Thoracic aorta (tissue), 2 donors: Measurements from ENCODE around the gene ZMIZ1. TPM values are rescaled to one million over a fixed set of nuclear protein-coding genes. Genes with fewer than 3 reads are reported as not detected.

Experiments
- ATAC-seq: fragments of 150-250 bp; one replicate; pipeline ENCODE4 v1.8.0; 2017; ENCODE audit warnings: low read depth; ENCODE audit not compliant: insufficient number of reproducible peaks, low FRiP score
- DNase-seq: peaks from one replicate; pipeline ENCODE4 v3.0.0-alpha.2; 2020; ENCODE audit warnings: low spot score
- H3K27ac ChIP-seq, 2 donors: fragments of 200-600 bp; sonication (generic); 1 replicate in 1 of 2; 2 replicates in 1 of 2; pipeline ENCODE4 v1.5.1; 2016; ENCODE audit warnings: mild to moderate bottlenecking in 2 of 2, moderate library complexity in 2 of 2
- H3K27me3 ChIP-seq: fragments of 200-600 bp; sonication (generic); replicated peaks from 2 replicates; pipeline ENCODE4 v1.6.0; 2016; ENCODE audit warnings: mild to moderate bottlenecking; ENCODE audit not compliant: insufficient read depth
- H3K36me3 ChIP-seq: fragments of 200-600 bp; sonication (generic); one replicate; pipeline ENCODE4 v1.5.1; 2016
- H3K4me1 ChIP-seq, 2 donors: fragments of 200-600 bp; sonication (generic); 1 replicate in 1 of 2; 2 replicates in 1 of 2; pipeline versions ENCODE4 v1.5.1 to v1.6.0; 2016; ENCODE audit warnings: low read depth in 2 of 2, mild to moderate bottlenecking in 1 of 2; ENCODE audit not compliant: control insufficient read depth in 1 of 2
- H3K4me3 ChIP-seq: fragments of 200-600 bp; sonication (generic); 2 replicates; pipeline ENCODE4 v1.5.1; 2016; ENCODE audit warnings: mild to moderate bottlenecking
- H3K9me3 ChIP-seq: fragments of 200-600 bp; sonication (generic); 2 replicates; pipeline ENCODE4 v1.5.1; 2016
- total RNA-seq, 2 donors: library from RNA; depleted of rRNA; stranded (reverse); fragments of >200 nt; gene quantifications; one replicate each; pipeline versions ENCODE4 v1.1.0 to v1.2.3, GENCODE V29; 2016
- TF ChIP-seq, protein P1 (sequence below): fragments of 200-600 bp; sonication (generic); IDR thresholded peaks from one replicate; pipeline ENCODE4 v1.5.1; 2019; ENCODE audit warnings: antibody characterized with exemption

ZMIZ1 gene
- total RNA-seq, 2 donors from 2014 or later, result 57.8 to 81.6 TPM

DNA sequence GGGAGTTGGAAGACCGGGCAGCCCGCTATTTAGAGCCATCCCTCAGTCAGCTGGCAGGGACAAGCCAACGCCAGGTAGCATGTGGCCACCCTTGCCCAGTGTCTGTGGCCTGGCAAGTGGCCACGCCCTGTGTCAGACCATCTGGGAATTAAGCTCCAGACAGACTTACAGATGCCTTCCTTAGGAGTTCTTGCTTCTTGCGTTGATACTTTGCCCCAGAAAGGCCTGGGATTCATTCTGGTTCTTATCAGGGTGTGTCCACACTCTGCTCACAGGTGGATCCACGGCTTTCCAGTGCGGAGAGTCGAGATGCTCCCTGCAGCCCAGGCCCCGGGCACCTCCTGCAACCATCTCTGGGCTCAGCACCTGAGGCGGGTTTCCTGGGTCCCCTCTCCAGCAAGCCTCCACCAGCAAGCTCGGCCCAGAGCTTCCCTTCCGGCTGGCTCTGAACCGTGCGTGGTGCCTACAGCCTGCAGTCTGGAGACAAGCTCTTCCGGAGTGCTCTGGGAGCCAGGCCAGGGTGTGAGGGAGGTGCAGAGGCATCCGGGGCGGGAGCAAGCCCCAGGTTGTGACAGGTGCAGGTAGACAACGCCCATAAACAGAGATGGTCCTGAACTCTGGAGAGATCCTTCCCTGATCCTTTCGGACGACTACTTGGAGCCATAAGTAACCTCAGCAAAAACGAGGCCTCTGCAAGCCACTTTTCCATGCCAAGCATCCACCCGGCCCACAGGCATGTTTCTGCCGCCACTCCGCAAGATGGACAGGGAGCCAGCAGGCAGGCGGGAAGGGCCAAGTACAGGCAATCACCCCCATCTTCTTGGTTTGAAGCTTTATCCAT is 246.2 kb downstream of the ZMIZ1 start:
- H3K27ac ChIP-seq, result no peak overlapping the region
- no peak for ATAC-seq
- H3K4me1 ChIP-seq, result peaks cover 0 to 13% of the 10 kb centered on the region in 2 donors
- H3K9me3 ChIP-seq, result no peaks in the 10 kb centered on the region
- H3K4me3 ChIP-seq, result no peak overlapping the region
- TF ChIP-seq, protein P1, sequence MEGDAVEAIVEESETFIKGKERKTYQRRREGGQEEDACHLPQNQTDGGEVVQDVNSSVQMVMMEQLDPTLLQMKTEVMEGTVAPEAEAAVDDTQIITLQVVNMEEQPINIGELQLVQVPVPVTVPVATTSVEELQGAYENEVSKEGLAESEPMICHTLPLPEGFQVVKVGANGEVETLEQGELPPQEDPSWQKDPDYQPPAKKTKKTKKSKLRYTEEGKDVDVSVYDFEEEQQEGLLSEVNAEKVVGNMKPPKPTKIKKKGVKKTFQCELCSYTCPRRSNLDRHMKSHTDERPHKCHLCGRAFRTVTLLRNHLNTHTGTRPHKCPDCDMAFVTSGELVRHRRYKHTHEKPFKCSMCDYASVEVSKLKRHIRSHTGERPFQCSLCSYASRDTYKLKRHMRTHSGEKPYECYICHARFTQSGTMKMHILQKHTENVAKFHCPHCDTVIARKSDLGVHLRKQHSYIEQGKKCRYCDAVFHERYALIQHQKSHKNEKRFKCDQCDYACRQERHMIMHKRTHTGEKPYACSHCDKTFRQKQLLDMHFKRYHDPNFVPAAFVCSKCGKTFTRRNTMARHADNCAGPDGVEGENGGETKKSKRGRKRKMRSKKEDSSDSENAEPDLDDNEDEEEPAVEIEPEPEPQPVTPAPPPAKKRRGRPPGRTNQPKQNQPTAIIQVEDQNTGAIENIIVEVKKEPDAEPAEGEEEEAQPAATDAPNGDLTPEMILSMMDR, result no peak
- DNase-seq, result no peak
- no peaks in the 10 kb centered on the region for H3K36me3 ChIP-seq
- H3K27me3 ChIP-seq, result no peaks in the 10 kb centered on the region

DNA sequence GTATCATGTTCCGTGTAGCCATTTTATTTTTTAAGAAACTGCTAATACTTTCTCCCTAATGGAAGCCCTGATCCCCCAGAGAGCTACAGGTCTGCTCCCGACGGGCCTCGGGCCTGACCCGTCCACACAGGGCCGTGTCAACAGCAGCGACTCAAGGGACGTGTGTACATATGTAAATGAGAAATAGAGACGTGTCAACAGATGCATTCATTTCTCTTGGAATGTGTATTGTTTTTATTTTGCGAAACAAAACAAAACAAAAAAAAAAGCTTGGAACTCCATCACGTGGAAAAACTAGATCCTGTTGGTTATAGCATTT is 246.8 kb downstream of the ZMIZ1 start:
- DNase-seq, result no peak
- H3K4me1 ChIP-seq, result peaks cover 0 to 13% of the 10 kb centered on the region in 2 donors

DNA sequence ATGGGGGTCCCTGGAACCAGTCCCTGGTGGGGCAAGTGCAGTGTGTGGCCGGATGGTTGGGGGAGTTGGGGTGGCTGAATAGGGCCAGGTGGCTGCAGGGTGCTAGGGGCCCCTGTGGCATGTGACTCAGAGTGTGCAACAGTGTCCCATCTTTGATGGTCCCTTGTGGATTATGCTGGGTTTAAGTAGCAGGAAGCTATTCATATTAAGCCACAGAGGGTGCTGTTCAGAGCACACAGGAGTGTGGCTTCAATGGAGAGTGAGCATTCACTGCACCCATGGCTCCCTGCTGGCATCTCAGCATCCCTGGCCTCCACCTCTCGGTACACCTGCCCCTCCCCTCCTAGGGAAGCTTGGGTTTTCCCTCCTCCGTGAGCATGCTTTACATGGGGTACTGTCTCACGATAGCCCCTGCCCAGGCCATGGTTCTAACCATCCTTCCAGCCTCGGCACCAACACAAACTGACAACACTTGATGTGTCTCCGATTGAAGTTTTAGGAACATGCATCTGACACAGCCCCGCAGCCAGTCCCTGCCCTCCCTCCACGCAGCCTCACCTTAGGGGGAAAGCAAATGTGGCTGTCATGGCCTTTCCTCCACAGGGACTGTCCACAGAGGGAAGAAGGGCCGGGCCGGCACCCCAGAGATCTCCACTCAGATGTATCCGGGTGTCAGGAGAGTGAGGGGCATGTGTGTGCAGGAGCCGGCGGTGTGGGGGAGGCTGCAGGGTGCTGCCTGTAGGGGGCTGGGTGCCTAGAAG is 248.1 kb downstream of the ZMIZ1 start:
- Histone ChIP-seq H3K27ac (no peak overlapping the region), H3K27me3 (no peaks in the 10 kb centered on the region), H3K4me3 (no peak overlapping the region), H3K9me3 (no peaks in the 10 kb centered on the region), H3K36me3 (no peaks in the 10 kb centered on the region), H3K4me1 (peaks cover 0 to 13% of the 10 kb centered on the region in 2 donors)
- TF ChIP-seq, protein P1, result no peak
- no peak for ATAC-seq
- no peak for DNase-seq

More for the DNA sequence above, 246.8 kb downstream of the ZMIZ1 start:
- TF ChIP-seq, protein P1, result no peak
- H3K9me3 ChIP-seq, result no peaks in the 10 kb centered on the region
- no peak overlapping the region for H3K4me3 ChIP-seq
- no peak overlapping the region for H3K27ac ChIP-seq
- no peak for ATAC-seq
- H3K36me3 ChIP-seq, result no peaks in the 10 kb centered on the region
- no peaks in the 10 kb centered on the region for H3K27me3 ChIP-seq

DNA sequence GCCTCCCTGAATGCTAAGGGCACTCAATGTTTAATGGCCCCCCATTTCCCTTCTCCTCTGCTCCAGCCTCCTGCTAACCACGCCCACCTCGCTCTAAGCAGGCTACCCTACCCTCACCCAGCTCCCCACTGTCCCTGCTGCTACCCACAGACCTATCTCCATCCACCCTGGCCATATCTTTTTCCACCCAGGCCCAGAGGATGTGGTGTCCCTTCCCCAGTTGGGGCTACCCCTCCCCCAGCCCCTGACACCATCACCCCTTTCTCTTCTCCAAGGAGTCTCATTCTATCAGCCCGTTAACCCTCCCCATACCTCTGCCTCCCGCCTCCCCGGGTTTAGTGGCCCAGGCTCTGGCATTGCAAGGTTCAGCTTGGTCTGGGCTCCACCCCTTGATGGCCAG is 249.6 kb downstream of the ZMIZ1 start:
- ATAC-seq (no peak), DNase-seq (no peak)
- TF ChIP-seq, protein P1, result no peak
- Histone ChIP-seq H3K4me3 (no peak overlapping the region), H3K9me3 (no peaks in the 10 kb centered on the region), H3K27ac (no peak overlapping the region), H3K4me1 (peaks cover 0 to 13% of the 10 kb centered on the region in 2 donors), H3K36me3 (no peaks in the 10 kb centered on the region), H3K27me3 (no peaks in the 10 kb centered on the region)

DNA sequence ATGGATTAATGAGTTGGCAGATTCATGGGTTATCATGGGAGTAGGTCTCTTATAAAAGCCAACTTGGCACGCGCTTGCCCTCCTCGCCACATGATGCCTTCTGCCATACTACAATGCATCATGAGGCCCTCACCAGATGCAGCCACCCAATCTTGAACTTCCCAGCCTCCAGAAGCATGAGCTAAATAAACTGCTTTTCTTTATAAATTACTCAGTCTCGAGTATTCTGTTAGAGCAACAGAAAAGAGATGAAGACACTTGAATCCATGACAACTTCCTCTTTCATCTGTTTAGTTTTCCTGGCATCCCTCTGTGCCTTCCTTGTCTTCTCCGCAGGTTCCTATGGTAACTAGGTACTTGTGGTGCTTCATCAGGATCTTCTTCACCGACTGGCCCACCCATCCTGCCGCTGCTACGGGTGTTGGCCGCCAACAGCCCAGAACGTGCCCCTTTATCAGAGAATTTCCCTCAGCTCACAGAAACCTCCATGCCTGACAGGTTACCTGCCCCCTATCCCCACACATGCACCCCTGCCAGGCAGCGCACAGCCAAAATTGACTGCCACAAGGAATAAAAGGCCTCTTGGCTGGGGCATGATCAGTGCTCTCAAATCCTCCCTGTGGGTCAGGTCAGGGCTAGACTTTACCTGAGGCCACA is 250.5 kb downstream of the ZMIZ1 start:
- H3K9me3 ChIP-seq, result no peaks in the 10 kb centered on the region
- ATAC-seq (no peak), DNase-seq (no peak)
- peaks cover 0 to 13% of the 10 kb centered on the region in 2 donors for H3K4me1 ChIP-seq
- TF ChIP-seq, protein P1, result no peak
- no peak overlapping the region for H3K4me3 ChIP-seq
- no peak overlapping the region for H3K27ac ChIP-seq
- H3K27me3 ChIP-seq, result no peaks in the 10 kb centered on the region
- no peaks in the 10 kb centered on the region for H3K36me3 ChIP-seq
